ENCODE data around the gene ZMYND8. TPM values are rescaled to one million over a fixed set of nuclear protein-coding genes. Genes with fewer than 3 reads are reported as not detected.

ZMYND8 gene
- total and polyA plus RNA-seq, 10 of the 15 experiments (the other 5 are each of a cell fraction or from before 2014, with no cell fraction given) = 12.9 to 54.8 (median 23.1) TPM

- TF ChIP-seq ZNF384 (IDR thresholded peaks at IDR 0.05; ENCODE audit: borderline replicate concordance, low read depth, low read length) (peak; percentile 98), NBN (IDR thresholded peaks at IDR 0.05) (peak; percentile 57; the same call in 1 of the 2 replicates), SKIL (IDR thresholded peaks at IDR 0.05; ENCODE audit: low read depth, poor library complexity, severe bottlenecking) (no peak), ZSCAN29 (IDR thresholded peaks at IDR 0.05) (peak; percentile 83)
Observed at GRCh38 chr20:47350181-47350550, 6.3 kb downstream of the ZMYND8 start (continued).

- POLR2A ChIA-PET = interaction anchor here (0.8 to 5.7 kb wide), 6 partner anchors 7 to 156 kb away, joined by 3 to 50 read pairs (median 3); partner anchors contain the start of gene ZMYND8
- Histone ChIP-seq H3K27ac (ENCODE audit: control insufficient read depth, insufficient read depth) (peak overlapping the region; percentile 99), H3K27me3 (replicated peaks in 1 of 2; ENCODE audit: control insufficient read depth in 2 of 2, insufficient read depth in 2 of 2, low read length in 1 of 2) (no peaks in the 10 kb centered on the region), H3K4me2 (ENCODE audit: control insufficient read depth, insufficient read depth) (peak overlapping the region; percentile 95), H3K9ac (ENCODE audit: control insufficient read depth, insufficient read depth, low read length) (peak overlapping the region; percentile 55), H2AFZ (ENCODE audit: control insufficient read depth, low read depth, low read length) (no peak overlapping the region), H3K4me3 (peak overlapping the region; percentile 77), H3K79me2 (ENCODE audit: control insufficient read depth, insufficient read depth, low read length) (peaks cover 99% of the 10 kb centered on the region), H3K4me1 (ENCODE audit: control insufficient read depth, insufficient read depth, low read length) (peaks cover 33% of the 10 kb centered on the region), H4K20me1 (ENCODE audit: control insufficient read depth, insufficient read depth) (no peaks in the 10 kb centered on the region; the same call in 1 of the 2 replicates), H3K9me3 (replicated peaks; ENCODE audit: control insufficient read depth, insufficient read depth, low read length) (no peaks in the 10 kb centered on the region), H3K36me3 (ENCODE audit: control insufficient read depth in 2 of 2, insufficient read depth in 2 of 2, low read length in 1 of 2) (peaks cover 9 to 22% of the 10 kb centered on the region in 2 experiments)
- FAIRE-seq (no peak), DNase-seq (ENCODE audit: low read depth, low spot score) (no peak), ATAC-seq (no peak)
- intact Hi-C loops (cut with micrococcal nuclease; ENCODE audit: unreplicated experiment) = loop anchor here (2.0 to 5.0 kb wide), 2 partner anchors 65 to 77 kb away; no protein-coding TSS in a partner anchor
- RAD21 ChIA-PET (ENCODE audit: unreplicated experiment) = interaction anchor here (0.8 to 13.0 kb wide), 8 partner anchors 10 to 272 kb away, joined by 5 to 123 read pairs (median 6); no protein-coding TSS in a partner anchor
- SMC1A ChIA-PET (ENCODE audit: uncharacterized antibody, unreplicated experiment) = interaction anchor here (0.7 to 7.3 kb wide), 7 partner anchors 10 to 155 kb away, joined by 3 to 51 read pairs (median 5); no protein-coding TSS in a partner anchor
- CTCF ChIA-PET = interaction anchor here (1.1 to 13.0 kb wide), 9 partner anchors 9 to 87 kb away, joined by 3 to 129 read pairs (median 3); no protein-coding TSS in a partner anchor
- BruUV-seq (replicated peaks) = no TSS peak
- in situ Hi-C loops (cut with MboI) = no loop called here
- TF ChIP-seq YY1 (IDR thresholded peaks at IDR 0.05; ENCODE audit: low read depth, low read length) (no peak), MEF2A (IDR thresholded peaks at IDR 0.05; ENCODE audit: insufficient read depth, low read depth, low read length) (no peak), NFXL1 (IDR thresholded peaks at IDR 0.05; ENCODE audit: borderline replicate concordance) (peak; percentile 41; the same call in 1 of the 2 replicates), CEBPB (IDR thresholded peaks at IDR 0.05; ENCODE audit: borderline replicate concordance in 1 of 2, low read depth in 2 of 2, low read length in 2 of 2) (no peak), LARP7 (IDR thresholded peaks at IDR 0.05) (no peak), E2F8 (IDR thresholded peaks at IDR 0.05; ENCODE audit: low read depth, partially characterized antibody) (no peak), IKZF2 (IDR thresholded peaks at IDR 0.05) (0 out of 4 replicates have a peak, but pooled peaks of 1 of the 2 experiments have one; percentile 7), IRF3 (IDR thresholded peaks at IDR 0.05) (no peak), WRNIP1 (IDR thresholded peaks at IDR 0.05; ENCODE audit: borderline replicate concordance, low read depth, low read length) (0 out of 2 replicates have a peak, but pooled peaks have one; percentile 33)
- WGBS (ENCODE audit: insufficient coverage, insufficient replicate concordance, low lambda C conversion rate, missing lambda C conversion rate) = 63% methylated on average over 7 of the region's 7 CpGs
Observed at GRCh38 chr20:47349365-47350180, 6.9 kb downstream of the ZMYND8 start.

Measured in GM12878 (cell line).